CD14-positive monocyte (primary cell): ENCODE data around the gene CASP12. TPM values are rescaled to one million over a fixed set of nuclear protein-coding genes. Genes with fewer than 3 reads are reported as not detected.

ENCODE experiments used
- DNase-seq, 3 donors: peaks; one replicate each; pipeline ENCODE4 v3.0.0-alpha.2; 2011 to 2022
- H2AFZ ChIP-seq: 2 replicates; pipeline ENCODE4 v1.6.0; 2012; ENCODE audit warnings: mild to moderate bottlenecking, low read depth, low read length, inconsistent platforms; ENCODE audit not compliant: insufficient read depth, poor library complexity, severe bottlenecking
- H3K27ac ChIP-seq, 2 donors: 1 replicate in 1 of 2; 2 replicates in 1 of 2; pipeline ENCODE4 v1.5.1; 2012 to 2013; ENCODE audit warnings: low read length in 2 of 2, control low read depth in 1 of 2, inconsistent platforms in 1 of 2, low read depth in 1 of 2, mild to moderate bottlenecking in 1 of 2
- H3K27me3 ChIP-seq, 2 donors: one replicate each; pipeline versions ENCODE4 v1.6.0 to v1.6.1; 2011 to 2013; ENCODE audit warnings: low read length in 2 of 2; ENCODE audit not compliant: control insufficient read depth in 2 of 2, insufficient read depth in 2 of 2
- H3K36me3 ChIP-seq, 2 donors: replicated peaks in 1 of 2; 1 replicate in 1 of 2; 2 replicates in 1 of 2; pipeline versions ENCODE4 v1.5.1 to v1.6.1; 2012 to 2013; ENCODE audit warnings: low read length in 2 of 2, control low read depth in 1 of 2, inconsistent platforms in 1 of 2, mild to moderate bottlenecking in 1 of 2; ENCODE audit not compliant: insufficient read depth in 2 of 2, control insufficient read depth in 1 of 2
- H3K4me1 ChIP-seq, 2 donors: 1 replicate in 1 of 2; 2 replicates in 1 of 2; pipeline versions ENCODE4 v1.5.1 to v1.6.1; 2012 to 2013; ENCODE audit warnings: low read length in 2 of 2, control low read depth in 1 of 2, inconsistent platforms in 1 of 2, mild to moderate bottlenecking in 1 of 2, moderate library complexity in 1 of 2; ENCODE audit not compliant: insufficient read depth in 2 of 2, control insufficient read depth in 1 of 2
- H3K4me2 ChIP-seq: replicated peaks from 2 replicates; pipeline ENCODE3; 2012; ENCODE audit warnings: low read length, moderate library complexity, mild to moderate bottlenecking; ENCODE audit not compliant: poor library complexity, severe bottlenecking; ENCODE audit errors: extremely low read depth
- H3K4me3 ChIP-seq, 3 experiments: fragments of 200-600 bp in 1 of 3; sonication (generic) in 1 of 3; replicated peaks in 1 of 3; 1 replicate in 2 of 3; 2 replicates in 1 of 3; pipeline ENCODE4 v1.5.1; 2011 to 2013; ENCODE audit warnings: low read length in 3 of 3, mild to moderate bottlenecking in 3 of 3, control low read depth in 2 of 3, low read depth in 2 of 3, inconsistent platforms in 1 of 3, moderate library complexity in 1 of 3
- H3K79me2 ChIP-seq: 2 replicates; pipeline ENCODE4 v1.6.0; 2012; ENCODE audit warnings: mild to moderate bottlenecking, control low read depth, inconsistent platforms, low read length, moderate library complexity; ENCODE audit not compliant: insufficient read depth
- H3K9ac ChIP-seq: 2 replicates; pipeline ENCODE4 v1.6.0; 2017; ENCODE audit warnings: low read length, mild to moderate bottlenecking; ENCODE audit not compliant: insufficient read depth, poor library complexity, severe bottlenecking
- H3K9me3 ChIP-seq, 2 donors: replicated peaks in 1 of 2; 1 replicate in 1 of 2; 2 replicates in 1 of 2; pipeline versions ENCODE4 v1.5.1 to v1.6.1; 2012 to 2013; ENCODE audit warnings: low read length in 2 of 2, control low read depth in 1 of 2; ENCODE audit not compliant: control insufficient read depth in 1 of 2, insufficient read depth in 1 of 2
- H4K20me1 ChIP-seq: 2 replicates; pipeline ENCODE4 v1.6.0; 2012; ENCODE audit warnings: mild to moderate bottlenecking, low read length, control low read depth, moderate library complexity; ENCODE audit not compliant: insufficient read depth
- H3K27ac Mint-ChIP-seq, 7 donors: one replicate each; pipeline ENCODE4 v1.8.0; 2020; ENCODE audit warnings: mild to moderate bottlenecking in 7 of 7, mixed read lengths in 7 of 7, moderate library complexity in 6 of 7, inconsistent platforms in 2 of 7
- H3K27me3 Mint-ChIP-seq, 3 donors: one replicate each; pipeline ENCODE4 v1.8.0; 2021 to 2022; ENCODE audit warnings: low read depth in 3 of 3, mild to moderate bottlenecking in 3 of 3, mixed read lengths in 3 of 3, moderate library complexity in 3 of 3, inconsistent platforms in 1 of 3
- H3K36me3 Mint-ChIP-seq, 2 donors: one replicate each; pipeline ENCODE4 v1.8.0; 2020; ENCODE audit warnings: mixed read lengths in 2 of 2, inconsistent platforms in 1 of 2, mild to moderate bottlenecking in 1 of 2
- H3K4me1 Mint-ChIP-seq: one replicate; pipeline ENCODE4 v1.8.0; 2020; ENCODE audit warnings: mild to moderate bottlenecking, mixed read lengths
- H3K4me3 Mint-ChIP-seq, 2 donors: one replicate each; pipeline ENCODE4 v1.8.0; 2020; ENCODE audit warnings: mild to moderate bottlenecking in 2 of 2, mixed read lengths in 2 of 2, moderate library complexity in 1 of 2
- H3K9me3 Mint-ChIP-seq, 7 donors: one replicate each; pipeline ENCODE4 v1.8.0; 2020 to 2022; ENCODE audit warnings: mixed read lengths in 7 of 7, mild to moderate bottlenecking in 6 of 7, moderate library complexity in 6 of 7, inconsistent platforms in 2 of 7
- CTCF ChIP-seq: fragments of 200-600 bp; IDR thresholded peaks from one replicate; pipeline ENCODE4 v1.8.0; 2022; ENCODE audit warnings: antibody characterized with exemption, mild to moderate bottlenecking
- WGBS: methylation state at CpG from one replicate; pipeline ENCODE4 v1.1.5; 2013; ENCODE audit warnings: missing lambda C conversion rate; ENCODE audit not compliant: insufficient coverage; 5-methylcytosine and 5-hydroxymethylcytosine counted together
- intact Hi-C, 2 donors: fragments of 100-400 bp; cut with micrococcal nuclease; formaldehyde crosslinking; loops; one replicate each; pipeline versions ENCODE4 v1.15.0 to v1.15.1; 2023
- polyA plus RNA-seq, 3 donors: library from polyadenylated mRNA; depleted of rRNA in 1 of 3; unstranded in 2 of 3; stranded (reverse) in 1 of 3; fragments of 300-500 nt in 2 of 3; fragments of >200 nt in 1 of 3; fragmentation: Illumina TruSeq in 2 of 3; gene quantifications; 1 replicate in 2 of 3; 2 replicates in 1 of 3; pipeline ENCODE4 v1.2.3, GENCODE V29; 2012 to 2021

Gene CASP12
- polyA plus RNA-seq, 3 donors, result not detected

- H3K27ac Mint-ChIP-seq, result no peak overlapping the region
- TF ChIP-seq CTCF, result no peak
- intact Hi-C loops, result no loop called here
These were observed 45.0 kb downstream of the CASP12 start for GRCh38 chr11:104853276-104853675.

GRCh38 chr11:104852811-104853210, 45.4 kb downstream of the CASP12 start:
- no CpG with 5 or more reads among the region's 1 CpG for WGBS
- intact Hi-C loops, result no loop called here

More at GRCh38 chr11:104853276-104853675, 45.0 kb downstream of the CASP12 start:
- H3K9ac ChIP-seq, result no peak overlapping the region
- no peaks in the 10 kb centered on the region for H3K9me3 ChIP-seq
- no peak overlapping the region for H3K4me3 Mint-ChIP-seq
- H4K20me1 ChIP-seq, result no peaks in the 10 kb centered on the region
- H3K4me1 Mint-ChIP-seq, result peaks cover 11% of the 10 kb centered on the region
- H3K4me1 ChIP-seq, result peaks cover 0 to 3% of the 10 kb centered on the region in 2 donors
- no peaks in the 10 kb centered on the region for H3K9me3 Mint-ChIP-seq
- DNase-seq, result no peak
- H3K36me3 ChIP-seq, result no peaks in the 10 kb centered on the region
- no peaks in the 10 kb centered on the region for H3K36me3 Mint-ChIP-seq
- H3K27me3 ChIP-seq, result no peaks in the 10 kb centered on the region
- no peaks in the 10 kb centered on the region for H3K79me2 ChIP-seq
- H3K4me3 ChIP-seq, result no peak overlapping the region
- peaks cover 0 to 2% (median 1%) of the 10 kb centered on the region in 3 donors for H3K27me3 Mint-ChIP-seq
- H3K4me2 ChIP-seq, result no peak overlapping the region
- no CpG with 5 or more reads among the region's 3 CpGs for WGBS
- no peak overlapping the region for H3K27ac ChIP-seq
- H2AFZ ChIP-seq, result no peak overlapping the region

More at GRCh38 chr11:104852811-104853210, 45.4 kb downstream of the CASP12 start:
- no peak overlapping the region for H3K27ac ChIP-seq
- no peak overlapping the region for H3K4me2 ChIP-seq
- H4K20me1 ChIP-seq, result no peaks in the 10 kb centered on the region
- peaks cover 0 to 3% of the 10 kb centered on the region in 2 donors for H3K4me1 ChIP-seq
- H3K79me2 ChIP-seq, result no peaks in the 10 kb centered on the region
- no peaks in the 10 kb centered on the region for H3K36me3 Mint-ChIP-seq
- H3K9me3 ChIP-seq, result no peaks in the 10 kb centered on the region
- no peak overlapping the region for H3K9ac ChIP-seq
- no peak overlapping the region for H3K4me3 Mint-ChIP-seq
- H3K4me1 Mint-ChIP-seq, result peaks cover 10% of the 10 kb centered on the region
- H3K27ac Mint-ChIP-seq, result no peak overlapping the region
- no peak for DNase-seq
- H3K4me3 ChIP-seq, result no peak overlapping the region
- H2AFZ ChIP-seq, result no peak overlapping the region
- H3K9me3 Mint-ChIP-seq, result no peaks in the 10 kb centered on the region
- H3K36me3 ChIP-seq, result no peaks in the 10 kb centered on the region
- H3K27me3 Mint-ChIP-seq, result peaks cover 0 to under 1% (median 0%) of the 10 kb centered on the region in 3 donors
- no peak for TF ChIP-seq CTCF
- H3K27me3 ChIP-seq, result no peaks in the 10 kb centered on the region
